Astrocyte of the cerebellum (primary cell): ENCODE measurements around the gene ARHGAP8.

Source experiments
- DNase-seq: peaks from one replicate; pipeline ENCODE4 v3.0.0-alpha.2; 2011; ENCODE audit warnings: low read depth
- H3K4me3 ChIP-seq: 2 replicates; pipeline ENCODE4 v1.5.1; 2011; ENCODE audit warnings: mild to moderate bottlenecking, low read depth, low read length, moderate library complexity
- CTCF ChIP-seq: IDR thresholded peaks from 2 replicates; pipeline ENCODE4 v1.5.1; 2012; ENCODE audit warnings: low read length, low read depth, moderate library complexity, mild to moderate bottlenecking; ENCODE audit errors: missing control alignments
- in situ Hi-C: cut with HindIII; loops from 2 replicates; pipeline ENCODE4 v1.10.0; 2017; ENCODE audit warnings: low sequenced_read_pairs

Gene ARHGAP8

GRCh38 chr22:44776605-44777363, 24.4 kb downstream of the ARHGAP8 start:
- H3K4me3 ChIP-seq, result no peak overlapping the region
- DNase-seq, result no peak
- TF ChIP-seq CTCF, result no peak
- in situ Hi-C loops, result no loop called here

GRCh38 chr22:44777364-44777755, 25.0 kb downstream of the ARHGAP8 start:
- no peak for DNase-seq
- no peak for TF ChIP-seq CTCF
- in situ Hi-C loops, result no loop called here
- H3K4me3 ChIP-seq, result no peak overlapping the region

GRCh38 chr22:44780876-44781449, 28.6 kb downstream of the ARHGAP8 start:
- no peak overlapping the region for H3K4me3 ChIP-seq
- in situ Hi-C loops, result no loop called here
- no peak for TF ChIP-seq CTCF
- DNase-seq, result no peak

GRCh38 chr22:44782363-44782963, 30.1 kb downstream of the ARHGAP8 start:
- in situ Hi-C loops, result no loop called here
- no peak overlapping the region for H3K4me3 ChIP-seq
- TF ChIP-seq CTCF, result no peak
- no peak for DNase-seq

- H3K4me3 ChIP-seq, result no peak overlapping the region
- in situ Hi-C loops, result no loop called here
- TF ChIP-seq CTCF, result no peak
- DNase-seq, result no peak
Observed at GRCh38 chr22:44783091-44783490, 30.7 kb downstream of the ARHGAP8 start.

GRCh38 chr22:44783581-44783980, 31.2 kb downstream of the ARHGAP8 start:
- no peak for DNase-seq
- TF ChIP-seq CTCF, result no peak
- in situ Hi-C loops, result no loop called here
- H3K4me3 ChIP-seq, result no peak overlapping the region
